Neural progenitor cell (in vitro differentiated cells): ENCODE results near the gene PKP3.

Experiments
- EZH2 ChIP-seq: fragments of 200-600 bp; sonication (generic); IDR thresholded peaks from 2 replicates; pipeline ENCODE4 v1.6.1; 2017; ENCODE audit warnings: antibody characterized with exemption, mild to moderate bottlenecking, moderate library complexity
- EZH2phosphoT487 ChIP-seq: fragments of 200-600 bp; sonication (generic); IDR thresholded peaks from 2 replicates; pipeline ENCODE4 v1.6.1; 2017; ENCODE audit warnings: antibody characterized with exemption
- TF ChIP-seq, protein P1 (sequence below): fragments of 200-600 bp; sonication (generic); IDR thresholded peaks from 2 replicates; pipeline ENCODE4 v1.5.1; 2017; ENCODE audit warnings: antibody characterized with exemption, mild to moderate bottlenecking

DNA sequence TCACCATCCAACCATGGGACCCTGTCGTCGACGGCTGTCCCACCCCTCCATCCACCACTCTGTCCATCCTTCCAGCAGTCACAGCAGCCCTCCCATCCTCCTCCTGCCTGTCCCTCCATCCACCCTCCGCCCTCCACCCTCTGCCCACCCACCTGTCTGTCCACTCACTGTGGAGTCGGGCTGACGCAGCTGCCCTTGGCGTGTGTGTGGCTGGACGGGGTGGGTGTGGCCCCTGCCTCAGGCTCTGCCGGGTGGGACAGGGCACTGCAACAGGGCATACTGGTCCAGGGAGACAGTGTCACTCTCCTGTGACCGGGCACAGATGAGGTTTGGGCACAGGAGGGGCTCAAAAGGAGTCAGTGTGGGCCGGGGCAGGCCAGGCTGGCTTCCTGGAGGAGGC, 1.9 kb downstream of the PKP3 start:
- TF ChIP-seq, protein P1, sequence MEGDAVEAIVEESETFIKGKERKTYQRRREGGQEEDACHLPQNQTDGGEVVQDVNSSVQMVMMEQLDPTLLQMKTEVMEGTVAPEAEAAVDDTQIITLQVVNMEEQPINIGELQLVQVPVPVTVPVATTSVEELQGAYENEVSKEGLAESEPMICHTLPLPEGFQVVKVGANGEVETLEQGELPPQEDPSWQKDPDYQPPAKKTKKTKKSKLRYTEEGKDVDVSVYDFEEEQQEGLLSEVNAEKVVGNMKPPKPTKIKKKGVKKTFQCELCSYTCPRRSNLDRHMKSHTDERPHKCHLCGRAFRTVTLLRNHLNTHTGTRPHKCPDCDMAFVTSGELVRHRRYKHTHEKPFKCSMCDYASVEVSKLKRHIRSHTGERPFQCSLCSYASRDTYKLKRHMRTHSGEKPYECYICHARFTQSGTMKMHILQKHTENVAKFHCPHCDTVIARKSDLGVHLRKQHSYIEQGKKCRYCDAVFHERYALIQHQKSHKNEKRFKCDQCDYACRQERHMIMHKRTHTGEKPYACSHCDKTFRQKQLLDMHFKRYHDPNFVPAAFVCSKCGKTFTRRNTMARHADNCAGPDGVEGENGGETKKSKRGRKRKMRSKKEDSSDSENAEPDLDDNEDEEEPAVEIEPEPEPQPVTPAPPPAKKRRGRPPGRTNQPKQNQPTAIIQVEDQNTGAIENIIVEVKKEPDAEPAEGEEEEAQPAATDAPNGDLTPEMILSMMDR: no peak
- TF ChIP-seq EZH2 (no peak), EZH2phosphoT487 (no peak)
